ENCODE measurements around the gene PPDPF.

Gene PPDPF, protein sequence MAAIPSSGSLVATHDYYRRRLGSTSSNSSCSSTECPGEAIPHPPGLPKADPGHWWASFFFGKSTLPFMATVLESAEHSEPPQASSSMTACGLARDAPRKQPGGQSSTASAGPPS

GRCh38 chr20:63520504-63520933 lies at the start of gene PPDPF:
Gene PPDPF, plus strand, starts transcription at chr20:63520765. Its CDS starts 544 bp downstream, at chr20:63521309.
- peaks cover 4 to 26% of the 10 kb centered on the region in 2 donors for H3K27me3 ChIP-seq (ENCODE audit: control insufficient read depth in 1 of 2, insufficient read depth in 2 of 2, low read length in 2 of 2)
- peak within 1 kb of the TSS; percentile 84 to 92 for H3K4me3 ChIP-seq (ENCODE audit: low read depth in 1 of 2, low read length in 2 of 2)
- H3K4me1 ChIP-seq (ENCODE audit: control insufficient read depth in 1 of 2, insufficient read depth in 2 of 2, low read length in 2 of 2), result peaks cover 8 to 18% of the 10 kb centered on the region in 2 donors
- peaks cover 14 to 19% of the 10 kb centered on the region in 2 donors for H3K36me3 ChIP-seq (ENCODE audit: control insufficient read depth in 1 of 2, insufficient read depth in 2 of 2, low read length in 2 of 2)
- H3K9ac ChIP-seq (ENCODE audit: low read depth in 1 of 2, low read length in 2 of 2), result peak within 1 kb of the TSS; percentile 82 to 90
- peak within 1 kb of the TSS; percentile 94 for H3K27ac ChIP-seq (ENCODE audit: low read depth, low read length)
- H3K9me3 ChIP-seq (ENCODE audit: control insufficient read depth in 1 of 2, low read length in 2 of 2), result peaks cover 4 to 6% of the 10 kb centered on the region in 2 donors

DNA sequence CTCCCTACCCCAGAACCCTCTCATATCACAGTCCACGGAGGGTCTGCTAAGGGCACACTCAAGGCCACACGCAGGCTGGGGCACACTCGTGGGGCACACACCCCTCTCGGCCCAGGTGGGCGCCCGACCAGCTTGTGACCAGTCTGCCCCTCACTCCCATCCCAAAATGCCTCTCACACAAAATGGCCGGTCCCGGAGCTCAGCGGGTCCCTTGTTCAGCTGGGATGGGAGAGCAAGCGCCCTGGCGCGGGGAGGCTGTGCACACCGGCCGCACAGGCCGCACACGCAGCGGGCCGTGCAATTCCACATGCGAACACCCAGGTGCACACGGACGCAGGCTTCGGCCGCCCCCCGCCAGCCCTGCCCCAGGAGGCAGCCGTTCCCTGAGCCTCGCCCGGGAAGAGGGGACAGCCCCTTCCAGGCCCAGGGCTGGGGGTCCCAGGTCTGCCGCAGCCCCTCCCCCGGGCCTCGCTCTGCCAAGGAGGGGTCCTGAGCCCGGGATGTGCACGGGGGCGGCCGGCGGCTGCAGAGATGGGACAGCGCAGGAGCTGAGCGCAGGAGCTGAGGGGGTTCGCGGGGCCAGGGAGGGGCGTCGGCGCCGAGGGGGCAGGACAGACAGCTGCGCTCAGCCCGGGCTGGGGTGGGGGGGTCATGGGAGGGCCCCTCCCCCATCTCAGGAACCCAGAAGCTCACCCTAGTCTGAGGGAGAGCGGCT lies 49.4 kb upstream of the PPDPF start:
- Histone ChIP-seq H3K4me3 (ENCODE audit: low read depth in 1 of 2, low read length in 2 of 2) (no peak overlapping the region), H3K9me3 (ENCODE audit: control insufficient read depth in 1 of 2, low read length in 2 of 2) (no peaks in the 10 kb centered on the region), H3K27me3 (ENCODE audit: control insufficient read depth in 1 of 2, insufficient read depth in 2 of 2, low read length in 2 of 2) (peaks cover 21 to 38% of the 10 kb centered on the region in 2 donors), H3K36me3 (ENCODE audit: control insufficient read depth in 1 of 2, insufficient read depth in 2 of 2, low read length in 2 of 2) (no peaks in the 10 kb centered on the region), H3K9ac (ENCODE audit: low read depth in 1 of 2, low read length in 2 of 2) (no peak overlapping the region), H3K4me1 (ENCODE audit: control insufficient read depth in 1 of 2, insufficient read depth in 2 of 2, low read length in 2 of 2) (no peaks in the 10 kb centered on the region), H3K27ac (ENCODE audit: low read depth, low read length) (no peak overlapping the region)

DNA sequence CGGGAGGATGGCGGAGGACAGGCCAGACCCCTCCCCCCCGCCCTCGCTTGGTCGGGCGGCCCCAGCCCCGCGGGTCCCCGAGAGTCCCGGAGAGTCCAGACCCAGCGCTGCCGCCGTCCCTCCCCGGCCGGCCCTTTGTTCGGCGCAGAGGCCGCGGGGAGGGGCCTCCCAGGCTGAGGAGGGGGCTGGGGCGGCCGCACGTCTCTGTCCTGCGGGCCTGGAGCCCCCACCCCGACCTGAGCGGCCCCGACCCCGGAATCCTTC lies 48.9 kb upstream of the PPDPF start:
- Histone ChIP-seq H3K36me3 (ENCODE audit: control insufficient read depth in 1 of 2, insufficient read depth in 2 of 2, low read length in 2 of 2) (no peaks in the 10 kb centered on the region), H3K27ac (ENCODE audit: low read depth, low read length) (no peak overlapping the region), H3K9me3 (ENCODE audit: control insufficient read depth in 1 of 2, low read length in 2 of 2) (no peaks in the 10 kb centered on the region), H3K27me3 (ENCODE audit: control insufficient read depth in 1 of 2, insufficient read depth in 2 of 2, low read length in 2 of 2) (peaks cover 21 to 38% of the 10 kb centered on the region in 2 donors), H3K4me3 (ENCODE audit: low read depth in 1 of 2, low read length in 2 of 2) (no peak overlapping the region), H3K4me1 (ENCODE audit: control insufficient read depth in 1 of 2, insufficient read depth in 2 of 2, low read length in 2 of 2) (no peaks in the 10 kb centered on the region), H3K9ac (ENCODE audit: low read depth in 1 of 2, low read length in 2 of 2) (no peak overlapping the region)

DNA sequence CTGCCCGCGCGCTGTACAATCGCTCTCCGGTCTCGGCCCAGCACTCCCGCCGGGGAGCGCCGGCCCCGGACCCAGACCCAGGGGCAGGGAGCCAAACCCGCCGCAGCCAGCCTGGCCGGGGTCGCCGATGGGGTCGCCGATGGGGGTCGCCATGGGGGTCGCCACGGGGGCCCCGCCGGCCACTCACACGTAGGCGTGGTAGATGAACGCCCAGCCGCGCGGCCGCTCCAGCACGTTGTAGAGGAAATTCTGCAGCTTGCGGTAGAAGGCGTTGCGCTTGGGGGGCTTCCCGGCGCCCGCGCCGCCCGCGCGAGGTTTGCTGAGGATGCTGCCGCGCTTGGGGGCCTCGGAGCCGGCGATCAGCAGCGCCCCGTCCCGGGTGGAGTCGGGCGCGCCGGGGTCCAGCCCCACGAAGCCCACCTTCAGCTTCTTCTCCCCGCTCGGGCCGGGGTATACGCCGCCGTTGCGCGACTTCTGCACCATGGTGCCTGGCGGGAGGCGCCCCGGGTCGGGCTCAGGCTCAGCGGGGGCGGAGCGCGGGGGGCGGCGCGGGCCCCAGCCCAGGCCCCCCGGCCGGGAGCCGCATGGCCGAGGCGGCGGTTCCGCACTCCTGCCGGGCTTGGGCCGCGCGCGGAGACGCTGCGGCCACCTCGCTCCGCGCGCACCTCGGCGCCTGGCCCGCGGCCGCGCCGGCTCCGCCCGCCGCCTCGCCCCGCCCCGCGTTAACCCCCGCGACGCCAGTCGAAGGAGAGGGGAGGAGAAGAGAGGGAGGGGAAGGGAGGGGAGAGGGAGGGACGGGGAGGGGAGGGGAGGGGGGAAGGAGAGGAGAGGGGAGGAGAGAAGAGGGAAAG lies 48.4 kb upstream of the PPDPF start, which contains the start of gene KCNQ2:
TSS of gene KCNQ2 (minus strand) at position 675 of the 851 bp plus-strand sequence. CDS start at position 483, 192 bp downstream.
- H3K9ac ChIP-seq (ENCODE audit: low read depth in 1 of 2, low read length in 2 of 2), result no peak within 1 kb of the TSS
- H3K27ac ChIP-seq (ENCODE audit: low read depth, low read length), result no peak within 1 kb of the TSS
- H3K36me3 ChIP-seq (ENCODE audit: control insufficient read depth in 1 of 2, insufficient read depth in 2 of 2, low read length in 2 of 2), result no peaks in the 10 kb centered on the region
- H3K27me3 ChIP-seq (ENCODE audit: control insufficient read depth in 1 of 2, insufficient read depth in 2 of 2, low read length in 2 of 2), result peaks cover 21 to 41% of the 10 kb centered on the region in 2 donors
- no peak within 1 kb of the TSS for H3K4me3 ChIP-seq (ENCODE audit: low read depth in 1 of 2, low read length in 2 of 2)
- no peaks in the 10 kb centered on the region for H3K4me1 ChIP-seq (ENCODE audit: control insufficient read depth in 1 of 2, insufficient read depth in 2 of 2, low read length in 2 of 2)
- no peaks in the 10 kb centered on the region for H3K9me3 ChIP-seq (ENCODE audit: control insufficient read depth in 1 of 2, low read length in 2 of 2)

GRCh38 chr20:63472862-63473390 lies 47.6 kb upstream of the PPDPF start:
- Histone ChIP-seq H3K9me3 (ENCODE audit: control insufficient read depth in 1 of 2, low read length in 2 of 2) (no peaks in the 10 kb centered on the region), H3K36me3 (ENCODE audit: control insufficient read depth in 1 of 2, insufficient read depth in 2 of 2, low read length in 2 of 2) (no peaks in the 10 kb centered on the region), H3K27ac (ENCODE audit: low read depth, low read length) (no peak overlapping the region), H3K4me3 (ENCODE audit: low read depth in 1 of 2, low read length in 2 of 2) (no peak overlapping the region), H3K4me1 (ENCODE audit: control insufficient read depth in 1 of 2, insufficient read depth in 2 of 2, low read length in 2 of 2) (no peaks in the 10 kb centered on the region), H3K9ac (ENCODE audit: low read depth in 1 of 2, low read length in 2 of 2) (no peak overlapping the region), H3K27me3 (ENCODE audit: control insufficient read depth in 1 of 2, insufficient read depth in 2 of 2, low read length in 2 of 2) (peaks cover 17 to 42% of the 10 kb centered on the region in 2 donors)

DNA sequence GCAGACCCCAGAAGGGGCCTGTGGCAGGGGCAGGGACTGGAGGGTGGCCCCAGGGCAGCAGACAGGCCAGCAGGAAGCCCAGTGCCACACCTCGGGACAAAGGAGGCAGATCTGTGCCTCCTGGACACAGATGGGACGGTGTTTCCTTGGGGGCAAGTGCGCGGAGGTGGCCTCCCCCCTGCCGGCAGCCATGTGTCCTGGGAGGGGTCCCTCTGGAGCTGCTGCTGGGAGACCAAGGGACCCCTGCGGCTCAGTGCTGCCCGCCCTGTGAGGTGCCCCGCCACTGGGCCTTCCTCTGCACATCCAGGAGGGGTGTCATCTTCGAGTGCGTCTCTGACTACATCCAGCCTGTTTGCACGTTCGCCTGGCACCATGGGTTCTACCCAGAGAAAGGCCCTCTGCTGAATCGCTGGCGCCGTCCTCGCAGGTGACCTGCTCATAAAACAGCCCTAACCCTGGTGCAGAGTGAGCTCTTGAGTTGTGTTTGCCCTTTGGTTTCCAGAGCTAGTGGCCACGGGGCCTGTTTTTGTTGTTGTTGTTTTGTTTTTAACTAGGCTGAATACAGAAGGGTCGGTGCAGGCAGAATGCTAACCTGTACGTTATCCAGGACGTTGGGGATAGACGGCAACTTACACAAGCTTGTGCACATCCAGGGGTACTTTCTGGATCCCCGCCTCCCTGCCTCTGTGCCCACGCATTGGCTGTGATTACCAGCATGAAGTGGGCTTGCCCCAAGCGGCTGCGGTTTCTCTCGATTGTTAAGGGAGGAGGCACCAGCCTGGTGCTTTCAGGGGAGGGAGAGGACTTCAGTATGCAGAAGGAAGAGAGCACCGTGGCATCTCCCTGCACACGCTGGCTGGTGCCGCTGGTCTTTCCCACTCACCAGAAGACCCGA lies 46.8 kb upstream of the PPDPF start:
- Histone ChIP-seq H3K4me3 (ENCODE audit: low read depth in 1 of 2, low read length in 2 of 2) (no peak overlapping the region), H3K9ac (ENCODE audit: low read depth in 1 of 2, low read length in 2 of 2) (no peak overlapping the region), H3K36me3 (ENCODE audit: control insufficient read depth in 1 of 2, insufficient read depth in 2 of 2, low read length in 2 of 2) (no peaks in the 10 kb centered on the region), H3K9me3 (ENCODE audit: control insufficient read depth in 1 of 2, low read length in 2 of 2) (no peaks in the 10 kb centered on the region), H3K4me1 (ENCODE audit: control insufficient read depth in 1 of 2, insufficient read depth in 2 of 2, low read length in 2 of 2) (no peaks in the 10 kb centered on the region), H3K27ac (ENCODE audit: low read depth, low read length) (no peak overlapping the region), H3K27me3 (ENCODE audit: control insufficient read depth in 1 of 2, insufficient read depth in 2 of 2, low read length in 2 of 2) (peaks cover 17 to 42% of the 10 kb centered on the region in 2 donors)

DNA sequence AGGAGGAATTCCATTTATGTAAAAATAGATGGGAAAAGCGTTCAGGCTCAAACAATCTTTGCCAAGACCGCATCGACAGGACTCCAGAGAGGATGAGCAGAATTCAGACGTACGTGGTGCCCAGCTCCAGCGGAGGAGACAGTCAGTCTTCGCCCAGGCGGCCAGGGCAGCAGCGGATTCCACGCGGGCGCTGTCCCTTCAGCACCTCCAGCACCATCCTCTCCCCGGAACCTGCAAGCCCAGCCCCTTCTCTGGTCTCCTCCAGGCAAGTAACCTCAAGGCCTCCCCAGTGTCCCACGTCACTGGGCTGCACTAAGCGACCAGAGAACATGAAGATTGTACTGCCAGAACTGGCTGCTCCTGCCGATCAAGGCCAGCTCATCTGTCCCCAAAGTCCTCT lies 45.4 kb upstream of the PPDPF start:
- H3K36me3 ChIP-seq (ENCODE audit: control insufficient read depth in 1 of 2, insufficient read depth in 2 of 2, low read length in 2 of 2), result no peaks in the 10 kb centered on the region
- H3K9ac ChIP-seq (ENCODE audit: low read depth in 1 of 2, low read length in 2 of 2), result no peak overlapping the region
- no peaks in the 10 kb centered on the region for H3K4me1 ChIP-seq (ENCODE audit: control insufficient read depth in 1 of 2, insufficient read depth in 2 of 2, low read length in 2 of 2)
- H3K27ac ChIP-seq (ENCODE audit: low read depth, low read length), result no peak overlapping the region
- no peak overlapping the region for H3K4me3 ChIP-seq (ENCODE audit: low read depth in 1 of 2, low read length in 2 of 2)
- H3K27me3 ChIP-seq (ENCODE audit: control insufficient read depth in 1 of 2, insufficient read depth in 2 of 2, low read length in 2 of 2), result peaks cover 16 to 39% of the 10 kb centered on the region in 2 donors
- H3K9me3 ChIP-seq (ENCODE audit: control insufficient read depth in 1 of 2, low read length in 2 of 2), result no peaks in the 10 kb centered on the region

- H3K36me3 ChIP-seq (ENCODE audit: control insufficient read depth in 1 of 2, insufficient read depth in 2 of 2, low read length in 2 of 2), result no peaks in the 10 kb centered on the region
- H3K9me3 ChIP-seq (ENCODE audit: control insufficient read depth in 1 of 2, low read length in 2 of 2), result no peaks in the 10 kb centered on the region
- no peaks in the 10 kb centered on the region for H3K4me1 ChIP-seq (ENCODE audit: control insufficient read depth in 1 of 2, insufficient read depth in 2 of 2, low read length in 2 of 2)
- H3K27ac ChIP-seq (ENCODE audit: low read depth, low read length), result no peak overlapping the region
- H3K4me3 ChIP-seq (ENCODE audit: low read depth in 1 of 2, low read length in 2 of 2), result no peak overlapping the region
- H3K9ac ChIP-seq (ENCODE audit: low read depth in 1 of 2, low read length in 2 of 2), result no peak overlapping the region
- peaks cover 5 to 27% of the 10 kb centered on the region in 2 donors for H3K27me3 ChIP-seq (ENCODE audit: control insufficient read depth in 1 of 2, insufficient read depth in 2 of 2, low read length in 2 of 2)
These were observed 43.4 kb upstream of the PPDPF start for GRCh38 chr20:63477061-63477616.

DNA sequence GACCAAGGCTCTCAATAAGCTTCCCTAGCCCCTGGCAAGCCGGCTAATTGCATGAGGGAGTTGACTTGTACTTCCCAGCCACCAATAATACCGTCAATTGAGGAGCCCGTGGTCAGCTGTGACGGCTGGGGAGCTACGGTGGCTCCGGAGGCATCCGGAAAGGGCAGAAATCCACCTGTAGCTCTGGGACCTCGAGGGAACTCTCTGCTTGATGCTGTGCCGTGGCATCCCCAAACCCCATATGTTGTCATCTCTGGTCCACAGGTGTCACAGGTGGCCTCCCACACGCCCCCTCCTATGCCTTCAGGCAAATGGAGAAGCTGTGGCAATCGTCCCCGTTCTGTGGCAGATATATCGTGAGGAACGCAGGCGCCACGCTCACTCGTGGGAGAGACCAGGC lies 42.6 kb upstream of the PPDPF start:
- Histone ChIP-seq H3K27me3 (ENCODE audit: control insufficient read depth in 1 of 2, insufficient read depth in 2 of 2, low read length in 2 of 2) (peaks cover 12 to 32% of the 10 kb centered on the region in 2 donors), H3K4me1 (ENCODE audit: control insufficient read depth in 1 of 2, insufficient read depth in 2 of 2, low read length in 2 of 2) (no peaks in the 10 kb centered on the region), H3K4me3 (ENCODE audit: low read depth in 1 of 2, low read length in 2 of 2) (no peak overlapping the region), H3K36me3 (ENCODE audit: control insufficient read depth in 1 of 2, insufficient read depth in 2 of 2, low read length in 2 of 2) (no peaks in the 10 kb centered on the region), H3K9me3 (ENCODE audit: control insufficient read depth in 1 of 2, low read length in 2 of 2) (no peaks in the 10 kb centered on the region), H3K9ac (ENCODE audit: low read depth in 1 of 2, low read length in 2 of 2) (no peak overlapping the region), H3K27ac (ENCODE audit: low read depth, low read length) (no peak overlapping the region)

Data from duodenal mucosa (tissue), 2 donors.